Esophagus muscularis mucosa (tissue), 3 donors: ENCODE measurements around the gene PTPN11.

ENCODE experiments used
- CTCF ChIP-seq, 3 experiments: fragments of 200-600 bp in 2 of 3; fragments of 450-650 bp in 1 of 3; sonication (generic) in 2 of 3; IDR thresholded peaks; one replicate each; pipeline ENCODE4 v1.5.1; 2017 to 2019; ENCODE audit warnings: antibody characterized with exemption in 3 of 3, mild to moderate bottlenecking in 2 of 3, moderate library complexity in 1 of 3
- POLR2AphosphoS5 ChIP-seq, 2 donors: sonication (generic); formaldehyde crosslinking; IDR thresholded peaks; one replicate each; pipeline ENCODE4 v1.6.1; 2017; ENCODE audit warnings: antibody characterized with exemption in 2 of 2

- TF ChIP-seq CTCF (IDR thresholded peaks at IDR 0.05) (no peak), POLR2AphosphoS5 (IDR thresholded peaks at IDR 0.05) (no peak)
Observed at GRCh38 chr12:112535017-112535416, 116.3 kb downstream of the PTPN11 start.
